GM18873 (cell line): ENCODE data around the gene RELB.

Source experiments
- ATAC-seq: cut with Tn5 transposase; IDR thresholded peaks from one replicate; pipeline ENCODE4 v1.9.1; 2021; ENCODE audit warnings: mild to moderate bottlenecking, moderate library complexity, moderate number of reproducible peaks; ENCODE audit not compliant: unreplicated experiment, low FRiP score

Gene RELB

GRCh38 chr19:45019187-45019586 lies 17.9 kb downstream of the RELB start:
- ATAC-seq = no peak

DNA sequence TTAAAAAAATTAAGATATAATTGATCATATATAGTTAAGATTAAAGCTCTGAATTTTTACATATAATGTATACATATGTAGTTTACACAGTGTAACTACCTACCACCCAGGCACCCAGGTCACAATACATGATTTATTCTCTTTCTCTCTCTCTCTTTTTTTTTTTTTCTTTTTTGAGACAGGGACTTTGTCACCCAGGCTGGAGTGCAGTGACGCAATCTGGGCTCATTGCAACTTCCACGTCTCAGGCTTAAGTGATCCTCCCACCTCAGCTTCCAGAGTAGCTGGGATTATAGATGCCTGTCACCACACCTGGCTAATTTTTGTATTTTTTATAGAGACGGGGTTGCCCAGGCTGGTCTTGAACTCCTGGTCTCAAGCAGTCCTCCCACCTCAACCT lies 18.8 kb downstream of the RELB start:
- no peak for ATAC-seq

GRCh38 chr19:45021971-45022370 lies 20.7 kb downstream of the RELB start:
- no peak for ATAC-seq

GRCh38 chr19:45023048-45023447 lies 21.8 kb downstream of the RELB start:
- no peak for ATAC-seq

- ATAC-seq = no peak
Observed at GRCh38 chr19:45025264-45025663, 24.0 kb downstream of the RELB start.

DNA sequence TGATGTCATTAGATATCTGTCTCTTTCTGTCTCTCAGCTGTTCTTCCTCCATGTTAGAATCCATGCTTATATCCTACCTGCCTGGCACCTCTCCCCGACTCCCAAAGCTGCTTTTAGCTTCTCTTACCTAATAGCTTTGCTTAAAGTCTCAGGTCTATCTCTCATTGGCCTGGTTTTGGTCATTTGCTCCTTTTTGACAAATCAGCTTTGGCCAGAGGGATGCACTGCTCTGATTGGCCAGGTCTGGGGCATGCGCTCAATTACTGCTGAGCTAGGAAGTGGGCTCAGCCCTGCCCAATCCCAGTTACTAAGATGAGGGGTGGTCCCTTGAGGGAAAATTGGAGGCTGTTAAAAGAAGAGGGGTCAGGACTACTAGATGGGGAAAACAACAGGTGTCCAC lies 26.1 kb downstream of the RELB start:
- no peak for ATAC-seq

DNA sequence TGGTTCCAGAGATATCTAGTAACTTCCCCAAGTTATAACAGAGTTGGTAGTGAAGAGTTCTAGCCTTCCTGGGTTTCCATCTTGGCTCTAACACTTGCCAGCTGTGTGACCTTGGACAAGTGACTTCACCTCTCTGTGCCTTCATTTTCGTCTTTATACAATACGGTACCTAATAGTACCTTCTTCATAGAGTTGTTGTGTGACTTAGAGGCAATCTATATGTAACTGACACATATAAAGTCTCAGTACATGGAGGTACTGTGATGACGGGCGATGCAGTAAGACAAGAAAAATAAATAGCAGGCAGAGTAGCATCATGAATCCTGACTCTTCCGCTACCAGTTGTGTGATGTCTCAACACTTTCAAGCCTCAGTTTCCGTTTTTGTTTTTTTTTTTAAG lies 29.6 kb downstream of the RELB start:
- no peak for ATAC-seq

DNA sequence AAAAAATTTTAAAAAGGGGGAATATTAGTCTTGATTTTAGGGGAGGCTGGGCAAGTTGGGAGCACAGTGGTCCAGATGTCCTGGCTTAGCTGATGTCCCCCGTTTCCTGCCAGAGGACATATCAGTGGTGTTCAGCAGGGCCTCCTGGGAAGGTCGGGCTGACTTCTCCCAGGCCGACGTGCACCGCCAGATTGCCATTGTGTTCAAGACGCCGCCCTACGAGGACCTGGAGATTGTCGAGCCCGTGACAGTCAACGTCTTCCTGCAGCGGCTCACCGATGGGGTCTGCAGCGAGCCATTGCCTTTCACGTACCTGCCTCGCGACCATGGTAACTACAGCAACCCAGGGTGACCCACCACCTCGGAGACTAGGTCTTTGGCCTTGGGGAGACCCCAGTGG lies 31.2 kb downstream of the RELB start:
- ATAC-seq = no peak

DNA sequence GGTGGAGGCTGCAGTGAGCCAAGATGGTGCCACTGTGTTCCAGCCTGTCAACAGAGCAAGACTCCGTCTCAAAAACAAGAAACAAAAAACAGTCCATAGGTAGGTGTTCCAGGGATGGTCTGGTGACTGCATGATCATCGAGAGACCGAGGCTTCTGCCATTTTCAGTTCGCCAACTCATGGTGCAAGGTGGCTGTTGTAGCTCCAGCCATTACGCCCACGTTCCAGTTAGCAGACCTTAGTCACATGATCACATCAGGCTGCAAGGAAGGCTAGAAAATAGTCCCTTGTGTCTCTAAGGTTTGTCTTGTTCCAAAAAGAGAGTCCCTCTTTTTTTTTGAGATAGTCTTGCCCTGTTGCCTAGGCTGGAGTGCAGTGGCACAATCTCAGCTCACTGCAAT lies 34.5 kb downstream of the RELB start:
- no peak for ATAC-seq

DNA sequence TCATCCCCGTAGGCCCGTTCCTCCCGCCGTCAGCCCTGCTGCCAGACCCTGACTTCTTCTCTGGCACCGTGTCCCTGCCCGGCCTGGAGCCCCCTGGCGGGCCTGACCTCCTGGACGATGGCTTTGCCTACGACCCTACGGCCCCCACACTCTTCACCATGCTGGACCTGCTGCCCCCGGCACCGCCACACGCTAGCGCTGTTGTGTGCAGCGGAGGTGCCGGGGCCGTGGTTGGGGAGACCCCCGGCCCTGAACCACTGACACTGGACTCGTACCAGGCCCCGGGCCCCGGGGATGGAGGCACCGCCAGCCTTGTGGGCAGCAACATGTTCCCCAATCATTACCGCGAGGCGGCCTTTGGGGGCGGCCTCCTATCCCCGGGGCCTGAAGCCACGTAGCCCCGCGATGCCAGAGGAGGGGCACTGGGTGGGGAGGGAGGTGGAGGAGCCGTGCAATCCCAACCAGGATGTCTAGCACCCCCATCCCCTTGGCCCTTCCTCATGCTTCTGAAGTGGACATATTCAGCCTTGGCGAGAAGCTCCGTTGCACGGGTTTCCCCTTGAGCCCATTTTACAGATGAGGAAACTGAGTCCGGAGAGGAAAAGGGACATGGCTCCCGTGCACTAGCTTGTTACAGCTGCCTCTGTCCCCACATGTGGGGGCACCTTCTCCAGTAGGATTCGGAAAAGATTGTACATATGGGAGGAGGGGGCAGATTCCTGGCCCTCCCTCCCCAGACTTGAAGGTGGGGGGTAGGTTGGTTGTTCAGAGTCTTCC lies 36.3 kb downstream of the RELB start:
- no peak for ATAC-seq

GRCh38 chr19:45038931-45039893 lies 37.9 kb downstream of the RELB start, which contains the start of gene CLASRP:
TSS of gene CLASRP (plus strand) at chr19:45039045. CDS start at chr19:45040213, 1,168 bp downstream.
- ATAC-seq = peak; percentile 43

- no peak for ATAC-seq
Observed at GRCh38 chr19:45040059-45040771, 39.0 kb downstream of the RELB start.

DNA sequence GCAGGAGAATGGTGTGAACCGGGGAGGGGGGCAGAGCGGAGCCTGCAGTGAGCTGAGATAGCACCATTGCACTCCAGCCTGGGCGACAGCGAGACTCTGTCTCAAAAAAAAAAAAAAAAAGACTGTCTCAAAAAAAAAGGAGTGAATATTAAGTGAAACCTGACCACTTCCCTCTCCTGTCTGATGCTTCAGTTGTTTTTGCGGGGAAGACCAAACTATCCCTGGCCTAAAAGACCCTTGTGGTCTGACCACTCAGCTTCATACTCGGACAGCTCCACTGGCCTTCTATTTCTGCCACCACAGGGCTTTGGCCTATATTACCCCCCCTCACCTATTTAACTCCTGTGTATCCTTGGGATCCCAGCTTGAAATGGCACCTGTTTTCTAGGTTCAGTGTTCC lies 39.9 kb downstream of the RELB start:
- no peak for ATAC-seq

GRCh38 chr19:45045671-45046353 lies 44.5 kb downstream of the RELB start:
- ATAC-seq = no peak

GRCh38 chr19:45046355-45046754 lies 45.1 kb downstream of the RELB start:
- ATAC-seq = no peak

DNA sequence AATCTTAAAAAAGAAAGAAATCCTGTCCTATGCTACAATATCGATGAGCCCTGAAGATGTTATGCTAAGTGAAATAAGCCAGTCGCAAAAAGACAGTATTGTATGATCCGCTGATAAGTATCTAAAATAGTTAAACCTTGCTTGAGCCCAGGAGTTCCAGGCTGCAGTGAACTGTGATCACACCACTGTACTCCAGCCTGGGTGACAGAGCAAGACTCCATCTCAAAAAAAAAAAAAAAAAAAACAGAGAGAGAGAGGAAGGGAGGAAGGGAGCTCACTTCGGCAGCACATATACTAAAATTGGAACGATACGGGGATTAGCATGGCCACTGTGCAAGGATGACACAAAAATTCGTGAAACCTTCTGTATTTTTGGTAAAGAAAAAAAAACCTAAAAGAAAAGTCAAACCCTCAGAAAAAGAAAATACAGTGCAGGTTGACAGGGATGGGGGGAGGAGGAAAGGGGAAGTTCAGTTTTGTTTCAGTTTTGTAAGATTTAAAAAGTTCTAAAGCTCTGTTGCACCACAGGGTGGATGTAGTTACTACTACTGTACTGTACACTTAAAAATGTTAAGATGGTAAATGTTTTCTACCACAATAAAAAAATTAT lies 46.0 kb downstream of the RELB start:
- ATAC-seq = no peak

DNA sequence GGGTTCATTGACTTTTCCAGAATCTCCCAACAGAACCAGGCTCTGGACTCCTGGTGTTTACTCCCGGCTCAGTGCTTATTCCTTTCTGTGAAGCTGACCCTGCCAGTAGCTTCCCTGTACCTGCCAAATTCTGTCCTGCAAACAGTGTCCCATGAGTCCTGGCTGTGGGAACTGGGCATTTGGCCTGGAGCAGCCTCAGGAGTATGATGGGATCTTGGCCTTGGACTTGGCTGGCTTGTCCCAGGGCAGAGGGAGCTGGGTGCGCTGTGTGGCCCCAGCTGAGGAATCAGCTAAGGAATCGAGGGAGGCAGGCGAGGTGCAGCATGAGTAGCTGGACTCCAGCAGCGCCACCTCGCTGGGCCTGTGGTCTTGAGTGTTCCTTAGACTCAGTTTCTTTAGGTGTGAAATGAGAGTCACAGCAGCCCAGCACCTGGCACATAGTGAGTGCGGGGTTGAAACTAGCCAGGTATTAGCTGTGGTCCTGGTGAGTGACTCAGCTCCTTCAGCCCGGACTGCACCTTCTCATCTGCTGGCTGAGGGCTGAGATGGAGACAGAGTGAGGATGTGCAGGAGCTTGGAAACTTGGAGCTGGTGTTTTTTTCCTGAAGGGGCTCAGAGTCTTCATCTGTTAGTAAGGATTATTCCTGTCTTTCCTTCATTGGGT lies 47.9 kb downstream of the RELB start:
- no peak for ATAC-seq

GRCh38 chr19:45050036-45050435 lies 48.8 kb downstream of the RELB start:
- no peak for ATAC-seq

- ATAC-seq = no peak
Observed at GRCh38 chr19:45051929-45052579, 50.8 kb downstream of the RELB start.
